ENCODE results near the gene CDH18. TPM values are rescaled to one million over a fixed set of nuclear protein-coding genes. Genes with fewer than 3 reads are reported as not detected.

The CDH18 gene
- total and polyA plus RNA-seq, 2 donors (not counting 3 experiments of a cell fraction or from before 2014, with no cell fraction given) = 0.06 TPM; not detected in 1

GRCh38 chr5:19605846-19606407 is 382.1 kb downstream of the CDH18 start:
- dilution Hi-C loops (cut with MboI; ENCODE audit: extremely low pct_ligation_motif_present, low sequenced_read_pairs) = no loop called here
- POLR2A ChIA-PET = no interaction called here

More at GRCh38 chr5:19605846-19606407, 382.1 kb downstream of the CDH18 start:
- Histone ChIP-seq H3K36me3 (ENCODE audit: control insufficient read depth in 2 of 2, extremely low read depth in 1 of 2, insufficient read depth in 2 of 2, low read length in 2 of 2) (no peaks in the 10 kb centered on the region), H3K4me3 (replicated peaks in 1 of 3; ENCODE audit: insufficient read depth in 1 of 3, low read depth in 1 of 3, low read length in 3 of 3) (no peak overlapping the region), H3K27me3 (ENCODE audit: control insufficient read depth in 2 of 2, insufficient read depth in 2 of 2, low read length in 2 of 2) (no peaks in the 10 kb centered on the region), H2AFZ (ENCODE audit: low read depth, low read length) (no peak overlapping the region), H4K20me1 (replicated peaks; ENCODE audit: control insufficient read depth, extremely low read depth, insufficient read depth, low read length) (no peaks in the 10 kb centered on the region), H3K79me2 (ENCODE audit: control insufficient read depth, insufficient read depth, low read length) (no peaks in the 10 kb centered on the region), H3K9ac (replicated peaks; ENCODE audit: extremely low read depth, insufficient read depth, low read length) (no peak overlapping the region), H3K9me3 (replicated peaks; ENCODE audit: control insufficient read depth, insufficient read depth, low read length) (no peaks in the 10 kb centered on the region), H3K27ac (ENCODE audit: insufficient read depth, low read depth, low read length) (no peak overlapping the region), H3K4me2 (ENCODE audit: insufficient read depth, low read length) (no peak overlapping the region), H3K4me1 (ENCODE audit: control insufficient read depth, extremely low read depth, insufficient read depth, low read length) (no peaks in the 10 kb centered on the region), H3K9me1 (replicated peaks; ENCODE audit: control insufficient read depth, extremely low read depth, insufficient read depth, low read length) (no peaks in the 10 kb centered on the region)
- intact Hi-C loops (cut with micrococcal nuclease) = loop anchor here (10.0 kb wide), 1 partner anchor 1211 kb away; no protein-coding TSS in a partner anchor
- FAIRE-seq (no peak), DNase-seq (ENCODE audit: low read depth, low spot score) (no peak)
- no peak for TF ChIP-seq EZH2 (IDR thresholded peaks at IDR 0.05; ENCODE audit: borderline replicate concordance, low read depth, low read length, severe bottlenecking)
- no peak for TF ChIP-seq FOS (IDR thresholded peaks at IDR 0.05; ENCODE audit: borderline replicate concordance, insufficient read depth, low read length)
- TF ChIP-seq CTCF (IDR thresholded peaks at IDR 0.05; ENCODE audit: extremely low read depth in 1 of 2, insufficient read depth in 1 of 2, low read depth in 1 of 2, low read length in 2 of 2) = no peak
- TF ChIP-seq JUN (IDR thresholded peaks at IDR 0.05; ENCODE audit: borderline replicate concordance, insufficient read depth, insufficient read length, low read depth) = no peak
- no peak for TF ChIP-seq GATA2 (IDR thresholded peaks at IDR 0.05; ENCODE audit: insufficient read depth, insufficient read length, low read depth, low read length)
- TF ChIP-seq POLR2AphosphoS5 (IDR thresholded peaks at IDR 0.05; ENCODE audit: insufficient read depth, low read depth, low read length) = no peak
- no peak for TF ChIP-seq MAX (IDR thresholded peaks at IDR 0.05; ENCODE audit: insufficient read depth, insufficient read length)
- no peak for TF ChIP-seq MYC (IDR thresholded peaks at IDR 0.05; ENCODE audit: low read depth, low read length)
- TF ChIP-seq POLR2A (IDR thresholded peaks at IDR 0.05; ENCODE audit: low read depth, low read length) = no peak
- BruUV-seq (replicated peaks) = no TSS peak
- CTCF ChIA-PET = interaction anchor here (1.6 kb wide), 1 partner anchor 14 kb away, joined by 3 read pairs; no protein-coding TSS in a partner anchor

All from endothelial cell of umbilical vein (primary cell).